Fibroblast of mammary gland (primary cell): Measurements from ENCODE around the gene GSK3B.

Source experiments
- DNase-seq: peaks from one replicate; pipeline ENCODE4 v3.0.0-alpha.2; 2010; ENCODE audit warnings: low read depth
- H3K4me3 ChIP-seq: 2 replicates; pipeline ENCODE4 v1.5.1; 2011; ENCODE audit warnings: low read depth, mild to moderate bottlenecking, low read length, moderate library complexity; ENCODE audit not compliant: control insufficient read depth
- CTCF ChIP-seq: conservative IDR thresholded peaks from 2 replicates; pipeline ENCODE4 v1.5.1; 2011; ENCODE audit warnings: low read depth, low read length, inconsistent platforms; ENCODE audit not compliant: control insufficient read depth, insufficient read depth

The GSK3B gene

GRCh38 chr3:119800844-119801243 is 293.4 kb downstream of the GSK3B start:
- DNase-seq: no peak
- TF ChIP-seq CTCF: no peak

GRCh38 chr3:119796785-119797184 is 297.5 kb downstream of the GSK3B start:
- TF ChIP-seq CTCF: no peak
- DNase-seq: no peak

More at GRCh38 chr3:119800844-119801243, 293.4 kb downstream of the GSK3B start:
- H3K4me3 ChIP-seq: no peak overlapping the region

GRCh38 chr3:119796368-119796767 is 297.9 kb downstream of the GSK3B start:
- TF ChIP-seq CTCF: no peak
- H3K4me3 ChIP-seq: no peak overlapping the region
- DNase-seq: no peak

More at GRCh38 chr3:119796785-119797184, 297.5 kb downstream of the GSK3B start:
- H3K4me3 ChIP-seq: no peak overlapping the region

- no peak for TF ChIP-seq CTCF
- H3K4me3 ChIP-seq: no peak overlapping the region
- DNase-seq: no peak
Measured at GRCh38 chr3:119795849-119796248, 298.4 kb downstream of the GSK3B start.

- no peak for TF ChIP-seq CTCF
- H3K4me3 ChIP-seq: no peak overlapping the region
- DNase-seq: peak; percentile 15
Measured at GRCh38 chr3:119794971-119795612, 299.2 kb downstream of the GSK3B start.

GRCh38 chr3:119794401-119794800 is 299.8 kb downstream of the GSK3B start:
- no peak overlapping the region for H3K4me3 ChIP-seq
- no peak for TF ChIP-seq CTCF
- no peak for DNase-seq
